Gastroesophageal sphincter (tissue), 3 donors: Measurements from ENCODE around the gene ELL2.

ENCODE experiments used
- POLR2AphosphoS5 ChIP-seq: sonication (generic); formaldehyde crosslinking; IDR thresholded peaks from one replicate; pipeline ENCODE4 v1.6.1; 2017; ENCODE audit warnings: antibody characterized with exemption
- TF ChIP-seq, protein P1 (sequence below), 4 experiments: fragments of 200-600 bp in 2 of 4; fragments of 450-650 bp in 2 of 4; sonication (generic) in 1 of 4; IDR thresholded peaks; one replicate each; pipeline ENCODE4 v1.5.1; 2017 to 2019; ENCODE audit warnings: antibody characterized with exemption in 4 of 4, mild to moderate bottlenecking in 2 of 4, moderate library complexity in 2 of 4

DNA sequence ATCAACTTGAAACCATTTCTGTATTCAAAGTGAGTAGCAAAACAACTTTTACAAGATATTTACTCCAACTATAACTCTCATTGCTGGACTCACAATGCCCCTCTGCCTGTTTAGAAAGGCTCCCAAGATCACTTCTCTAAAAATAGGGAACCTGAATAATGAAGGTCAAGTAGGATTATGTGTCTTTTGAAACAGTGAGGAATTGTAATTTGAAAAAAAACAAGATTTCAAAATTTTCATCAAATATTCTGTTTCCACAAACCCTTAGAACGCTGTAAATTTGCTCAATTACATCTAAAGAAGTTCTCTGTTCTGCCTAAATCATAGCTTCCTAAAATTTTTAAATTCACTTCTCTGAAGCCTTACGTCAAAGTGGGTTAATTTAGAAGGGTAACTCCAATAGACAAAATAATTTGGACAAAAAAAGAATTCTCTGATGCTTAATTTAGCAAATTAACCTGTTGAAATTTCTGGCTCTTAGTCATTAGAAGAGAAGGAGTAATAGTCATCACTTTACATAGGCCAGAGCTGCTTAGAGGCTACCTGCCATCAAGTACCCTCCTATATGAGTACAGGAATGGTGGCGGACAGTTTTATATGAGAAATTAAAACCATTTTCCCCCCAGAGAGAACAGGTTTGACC lies 4.0 kb downstream of the ELL2 start:
- TF ChIP-seq POLR2AphosphoS5: no peak
- TF ChIP-seq, protein P1, sequence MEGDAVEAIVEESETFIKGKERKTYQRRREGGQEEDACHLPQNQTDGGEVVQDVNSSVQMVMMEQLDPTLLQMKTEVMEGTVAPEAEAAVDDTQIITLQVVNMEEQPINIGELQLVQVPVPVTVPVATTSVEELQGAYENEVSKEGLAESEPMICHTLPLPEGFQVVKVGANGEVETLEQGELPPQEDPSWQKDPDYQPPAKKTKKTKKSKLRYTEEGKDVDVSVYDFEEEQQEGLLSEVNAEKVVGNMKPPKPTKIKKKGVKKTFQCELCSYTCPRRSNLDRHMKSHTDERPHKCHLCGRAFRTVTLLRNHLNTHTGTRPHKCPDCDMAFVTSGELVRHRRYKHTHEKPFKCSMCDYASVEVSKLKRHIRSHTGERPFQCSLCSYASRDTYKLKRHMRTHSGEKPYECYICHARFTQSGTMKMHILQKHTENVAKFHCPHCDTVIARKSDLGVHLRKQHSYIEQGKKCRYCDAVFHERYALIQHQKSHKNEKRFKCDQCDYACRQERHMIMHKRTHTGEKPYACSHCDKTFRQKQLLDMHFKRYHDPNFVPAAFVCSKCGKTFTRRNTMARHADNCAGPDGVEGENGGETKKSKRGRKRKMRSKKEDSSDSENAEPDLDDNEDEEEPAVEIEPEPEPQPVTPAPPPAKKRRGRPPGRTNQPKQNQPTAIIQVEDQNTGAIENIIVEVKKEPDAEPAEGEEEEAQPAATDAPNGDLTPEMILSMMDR (IDR thresholded peaks at IDR 0.05): no peak
